NCI-H128 (cell line): Measurements from ENCODE around the gene APMAP.

ENCODE experiments used
- DNase-seq: peaks from one replicate; lab custom pipeline; 2025; ENCODE audit not compliant: unreplicated experiment; lab: John Stamatoyannopoulos, UW

APMAP gene

GRCh38 chr20:24992487-24993205, at the start of gene APMAP:
Gene APMAP, minus strand, starts transcription at chr20:24992751. Its CDS starts 63 bp downstream, at chr20:24992688.
- peak; percentile 89 for DNase-seq

- no peak for DNase-seq
Observed at GRCh38 chr20:25041813-25042530, 49.4 kb upstream of the APMAP start.

- no peak for DNase-seq
Observed at GRCh38 chr20:25040438-25040831, 47.9 kb upstream of the APMAP start.

GRCh38 chr20:25039697-25040437, 47.3 kb upstream of the APMAP start:
- DNase-seq: no peak

- no peak for DNase-seq
Observed at GRCh38 chr20:25038591-25039015, 46.1 kb upstream of the APMAP start.

- no peak for DNase-seq
Observed at GRCh38 chr20:25038103-25038410, 45.5 kb upstream of the APMAP start.

GRCh38 chr20:25037288-25038102, 44.9 kb upstream of the APMAP start:
- no peak for DNase-seq

- DNase-seq: no peak
Observed at GRCh38 chr20:25036331-25036936, 43.9 kb upstream of the APMAP start.

- DNase-seq: no peak
Observed at GRCh38 chr20:25035921-25036320, 43.4 kb upstream of the APMAP start.

- no peak for DNase-seq
Observed at GRCh38 chr20:25033924-25034300, 41.4 kb upstream of the APMAP start.

- no peak for DNase-seq
Observed at GRCh38 chr20:25033265-25033923, 40.8 kb upstream of the APMAP start.

GRCh38 chr20:25032478-25033264, 40.1 kb upstream of the APMAP start:
- no peak for DNase-seq

GRCh38 chr20:25032065-25032477, 39.5 kb upstream of the APMAP start:
- DNase-seq: no peak

GRCh38 chr20:25031241-25031640, 38.7 kb upstream of the APMAP start:
- no peak for DNase-seq

GRCh38 chr20:25030649-25031207, 38.2 kb upstream of the APMAP start:
- no peak for DNase-seq

- DNase-seq: no peak
Observed at GRCh38 chr20:25030007-25030648, 37.6 kb upstream of the APMAP start.

- DNase-seq: no peak
Observed at GRCh38 chr20:25025986-25026605, 33.5 kb upstream of the APMAP start.
